ENCODE measurements around the gene FAM117A. TPM values are rescaled to one million over a fixed set of nuclear protein-coding genes. Genes with fewer than 3 reads are reported as not detected.

FAM117A gene
- total RNA-seq, 1 donor from 2014 or later, result 14.6 TPM

- Histone ChIP-seq H3K4me3 (no peak overlapping the region), H4K20me1 (ENCODE audit: low read depth) (peaks cover 81% of the 10 kb centered on the region), H3F3A (ENCODE audit: low read depth) (no peaks in the 10 kb centered on the region), H3K4me2 (no peak overlapping the region), H2AFZ (replicated peaks) (no peak overlapping the region), H3K27ac (no peak overlapping the region), H3K9me3 (ENCODE audit: low read depth) (no peaks in the 10 kb centered on the region), H3K4me1 (peaks cover 6% of the 10 kb centered on the region), H3K36me3 (no peaks in the 10 kb centered on the region), H3K79me2 (ENCODE audit: low read depth) (peaks cover 100% of the 10 kb centered on the region), H3K9ac (no peak overlapping the region), H3K27me3 (no peaks in the 10 kb centered on the region)
- Mint-ChIP-seq H3K4me1 (peaks cover 22% of the 10 kb centered on the region), H3K27ac (no peak overlapping the region), H3K4me3 (no peak overlapping the region), H3K27me3 (ENCODE audit: insufficient read depth, low read depth) (no peaks in the 10 kb centered on the region), H3K36me3 (peaks cover 3% of the 10 kb centered on the region), H3K9me3 (no peaks in the 10 kb centered on the region)
- no peak for DNase-seq (ENCODE audit: low spot score)
- TF ChIP-seq EZH2 (IDR thresholded peaks at IDR 0.05), result no peak
- no peak for TF ChIP-seq CTCF (IDR thresholded peaks at IDR 0.05)
- TF ChIP-seq EZH2phosphoT487 (IDR thresholded peaks at IDR 0.05), result no peak
Measured at GRCh38 chr17:49756323-49757150, 7.4 kb downstream of the FAM117A start.

- H3K4me3 Mint-ChIP-seq, result no peak overlapping the region
- H3K9me3 ChIP-seq (ENCODE audit: low read depth), result no peaks in the 10 kb centered on the region
- no peaks in the 10 kb centered on the region for H3K9me3 Mint-ChIP-seq
- DNase-seq (ENCODE audit: low spot score), result no peak
- no peak overlapping the region for H3K4me2 ChIP-seq
- H3K36me3 Mint-ChIP-seq, result peaks cover 3% of the 10 kb centered on the region
- H3K4me1 ChIP-seq, result no peaks in the 10 kb centered on the region
- H3K79me2 ChIP-seq (ENCODE audit: low read depth), result peaks cover 100% of the 10 kb centered on the region
- no peak overlapping the region for H3K27ac ChIP-seq
- H3K27me3 ChIP-seq, result no peaks in the 10 kb centered on the region
- H3F3A ChIP-seq (ENCODE audit: low read depth), result no peaks in the 10 kb centered on the region
- H3K36me3 ChIP-seq, result no peaks in the 10 kb centered on the region
- H3K4me1 Mint-ChIP-seq, result peaks cover 22% of the 10 kb centered on the region
- H4K20me1 ChIP-seq (ENCODE audit: low read depth), result peaks cover 76% of the 10 kb centered on the region
- no peaks in the 10 kb centered on the region for H3K27me3 Mint-ChIP-seq (ENCODE audit: insufficient read depth, low read depth)
- H3K27ac Mint-ChIP-seq, result no peak overlapping the region
- no peak overlapping the region for H2AFZ ChIP-seq (replicated peaks)
- no peak overlapping the region for H3K9ac ChIP-seq
- TF ChIP-seq EZH2phosphoT487 (IDR thresholded peaks at IDR 0.05) (no peak), EZH2 (IDR thresholded peaks at IDR 0.05) (no peak), CTCF (IDR thresholded peaks at IDR 0.05) (no peak)
- no peak overlapping the region for H3K4me3 ChIP-seq
Measured at GRCh38 chr17:49755663-49756283, 8.2 kb downstream of the FAM117A start.

GRCh38 chr17:49753959-49754391 is 10.0 kb downstream of the FAM117A start:
- H3K36me3 ChIP-seq, result no peaks in the 10 kb centered on the region
- no peaks in the 10 kb centered on the region for H3F3A ChIP-seq (ENCODE audit: low read depth)
- no peak overlapping the region for H2AFZ ChIP-seq (replicated peaks)
- no peaks in the 10 kb centered on the region for H3K4me1 ChIP-seq
- H3K4me3 Mint-ChIP-seq, result no peak overlapping the region
- H3K79me2 ChIP-seq (ENCODE audit: low read depth), result peaks cover 98% of the 10 kb centered on the region
- H3K36me3 Mint-ChIP-seq, result peaks cover 7% of the 10 kb centered on the region
- H3K27ac Mint-ChIP-seq, result no peak overlapping the region
- no peak overlapping the region for H3K9ac ChIP-seq
- no peaks in the 10 kb centered on the region for H3K9me3 ChIP-seq (ENCODE audit: low read depth)
- no peaks in the 10 kb centered on the region for H3K27me3 ChIP-seq
- no peak overlapping the region for H3K4me3 ChIP-seq
- no peaks in the 10 kb centered on the region for H3K27me3 Mint-ChIP-seq (ENCODE audit: insufficient read depth, low read depth)
- no peak for DNase-seq (ENCODE audit: low spot score)
- TF ChIP-seq CTCF (IDR thresholded peaks at IDR 0.05), result no peak
- no peaks in the 10 kb centered on the region for H3K9me3 Mint-ChIP-seq
- peaks cover 70% of the 10 kb centered on the region for H4K20me1 ChIP-seq (ENCODE audit: low read depth)
- H3K4me2 ChIP-seq, result no peak overlapping the region
- H3K27ac ChIP-seq, result no peak overlapping the region
- H3K4me1 Mint-ChIP-seq, result peaks cover 22% of the 10 kb centered on the region
